Osteoblast (primary cell): ENCODE results near the gene SEMA3F. TPM values are rescaled to one million over a fixed set of nuclear protein-coding genes. Genes with fewer than 3 reads are reported as not detected.

ENCODE experiments used
- DNase-seq: peaks from one replicate; pipeline ENCODE4 v3.0.0; 2011; ENCODE audit warnings: low spot score, mixed read lengths; ENCODE audit not compliant: insufficient read length; ENCODE audit errors: missing footprints
- H2AFZ ChIP-seq: 2 replicates; pipeline ENCODE4 v1.6.0; 2011; ENCODE audit warnings: mild to moderate bottlenecking, low read length
- H3K27ac ChIP-seq: 2 replicates; pipeline ENCODE4 v1.5.1; 2011; ENCODE audit warnings: mild to moderate bottlenecking, low read depth, low read length, moderate library complexity
- H3K27me3 ChIP-seq: 2 replicates; pipeline ENCODE4 v1.6.0; 2012; ENCODE audit warnings: mild to moderate bottlenecking, control low read depth, inconsistent platforms, low read length, moderate library complexity; ENCODE audit not compliant: insufficient read depth
- H3K36me3 ChIP-seq: 2 replicates; pipeline ENCODE4 v1.5.1; 2011; ENCODE audit warnings: mild to moderate bottlenecking, low read length, control low read depth, moderate library complexity; ENCODE audit not compliant: insufficient read depth
- H3K4me1 ChIP-seq: 2 replicates; pipeline ENCODE4 v1.5.1; 2011; ENCODE audit warnings: mild to moderate bottlenecking, low read length, control low read depth, moderate library complexity; ENCODE audit not compliant: insufficient read depth
- H3K4me2 ChIP-seq: 2 replicates; pipeline ENCODE4 v1.6.0; 2011; ENCODE audit warnings: mild to moderate bottlenecking, low read length; ENCODE audit not compliant: insufficient read depth
- H3K4me3 ChIP-seq: fragments of 200-600 bp; sonication (generic); 3 replicates; pipeline ENCODE4 v1.5.1; 2012; ENCODE audit warnings: mild to moderate bottlenecking, low read length, inconsistent platforms; ENCODE audit not compliant: insufficient read depth
- H3K79me2 ChIP-seq: 2 replicates; pipeline ENCODE4 v1.6.0; 2012; ENCODE audit warnings: mild to moderate bottlenecking, low read length, control low read depth, inconsistent platforms; ENCODE audit not compliant: insufficient read depth
- H3K9me3 ChIP-seq: 2 replicates; pipeline ENCODE4 v1.5.1; 2011; ENCODE audit warnings: low read depth, low read length, control low read depth
- H4K20me1 ChIP-seq: 2 replicates; pipeline ENCODE4 v1.6.0; 2012; ENCODE audit warnings: mild to moderate bottlenecking, low read length, control low read depth; ENCODE audit not compliant: insufficient read depth
- CTCF ChIP-seq: IDR thresholded peaks from 2 replicates; pipeline ENCODE4 v1.5.1; 2011; ENCODE audit warnings: mild to moderate bottlenecking, low read depth, low read length, moderate library complexity; ENCODE audit errors: extremely low read depth
- total RNA-seq: library from RNA; depleted of rRNA; stranded (reverse); fragments of >200 nt; gene quantifications from 2 replicates; pipeline ENCODE4 v1.2.3, GENCODE V29; 2012

The SEMA3F gene
- total RNA-seq, 1 donor: 5.1 TPM

GRCh38 chr3:50169232-50169832 is 14.2 kb downstream of the SEMA3F start:
- H4K20me1 ChIP-seq: no peaks in the 10 kb centered on the region
- no peak for DNase-seq
- H3K4me1 ChIP-seq: peaks cover 47% of the 10 kb centered on the region
- TF ChIP-seq CTCF: no peak
- H3K27me3 ChIP-seq: no peaks in the 10 kb centered on the region
- no peak overlapping the region for H3K4me2 ChIP-seq
- H3K36me3 ChIP-seq: no peaks in the 10 kb centered on the region
- no peak overlapping the region for H2AFZ ChIP-seq
- peak overlapping the region; percentile 95 for H3K27ac ChIP-seq
- no peaks in the 10 kb centered on the region for H3K9me3 ChIP-seq
- H3K79me2 ChIP-seq: peaks cover 45% of the 10 kb centered on the region
- H3K4me3 ChIP-seq: no peak overlapping the region

GRCh38 chr3:50169858-50170257 is 14.7 kb downstream of the SEMA3F start:
- Histone ChIP-seq H3K79me2 (peaks cover 45% of the 10 kb centered on the region), H2AFZ (peak overlapping the region; percentile 64), H3K4me1 (peaks cover 42% of the 10 kb centered on the region), H4K20me1 (no peaks in the 10 kb centered on the region), H3K4me2 (no peak overlapping the region), H3K4me3 (no peak overlapping the region), H3K36me3 (no peaks in the 10 kb centered on the region), H3K27ac (peak overlapping the region; percentile 95), H3K27me3 (no peaks in the 10 kb centered on the region), H3K9me3 (no peaks in the 10 kb centered on the region)
- TF ChIP-seq CTCF: no peak
- DNase-seq: no peak

- no peaks in the 10 kb centered on the region for H4K20me1 ChIP-seq
- no peaks in the 10 kb centered on the region for H3K9me3 ChIP-seq
- no peak overlapping the region for H3K4me2 ChIP-seq
- no peak for TF ChIP-seq CTCF
- H3K4me3 ChIP-seq: no peak overlapping the region
- H3K27ac ChIP-seq: peak overlapping the region; percentile 95
- H3K4me1 ChIP-seq: peaks cover 34% of the 10 kb centered on the region
- DNase-seq: peak; percentile 97
- no peaks in the 10 kb centered on the region for H3K27me3 ChIP-seq
- no peaks in the 10 kb centered on the region for H3K36me3 ChIP-seq
- H2AFZ ChIP-seq: peak overlapping the region; percentile 64
- H3K79me2 ChIP-seq: peaks cover 45% of the 10 kb centered on the region
Observed at GRCh38 chr3:50170689-50171088, 15.6 kb downstream of the SEMA3F start.

GRCh38 chr3:50171540-50172301 is 16.6 kb downstream of the SEMA3F start:
- Histone ChIP-seq H3K4me1 (peaks cover 23% of the 10 kb centered on the region), H3K4me2 (no peak overlapping the region), H3K4me3 (no peak overlapping the region), H2AFZ (no peak overlapping the region), H3K79me2 (peaks cover 45% of the 10 kb centered on the region), H3K27ac (peak overlapping the region; percentile 95), H4K20me1 (no peaks in the 10 kb centered on the region), H3K27me3 (no peaks in the 10 kb centered on the region), H3K9me3 (no peaks in the 10 kb centered on the region), H3K36me3 (no peaks in the 10 kb centered on the region)
- no peak for DNase-seq
- TF ChIP-seq CTCF: no peak
